Hindlimb muscle (tissue), 1 donor: ENCODE data around the gene PPP1R9A. TPM values are rescaled to one million over a fixed set of nuclear protein-coding genes. Genes with fewer than 3 reads are reported as not detected.
"Not testable (repeated sequence)": the region's sequence is repeated elsewhere in the genome, so short reads cannot be mapped to it uniquely, and the experiment has no call there.

Experiments
- DNase-seq: peaks from one replicate; pipeline ENCODE4 v3.0.0-alpha.2; 2013
- polyA plus RNA-seq: library from polyadenylated mRNA; unstranded; fragments of 120-200 nt; gene quantifications from one replicate; pipeline ENCODE4 v1.2.1, GENCODE V29; 2013; ENCODE audit not compliant: insufficient read length

PPP1R9A gene
- polyA plus RNA-seq, 1 donor = 28.7 TPM

- no peak for DNase-seq
Measured at GRCh38 chr7:94980418-94981142, 73.2 kb downstream of the PPP1R9A start.

- no peak for DNase-seq
Measured at GRCh38 chr7:94995921-94996320, 88.5 kb downstream of the PPP1R9A start.

- no peak for DNase-seq
Measured at GRCh38 chr7:94996369-94996768, 89.0 kb downstream of the PPP1R9A start.

GRCh38 chr7:94997547-94997946, 90.2 kb downstream of the PPP1R9A start:
- DNase-seq = peak; percentile 69

GRCh38 chr7:94998266-94999068, 91.1 kb downstream of the PPP1R9A start:
- no peak for DNase-seq

GRCh38 chr7:94999069-94999351, 91.6 kb downstream of the PPP1R9A start:
- DNase-seq = no peak

- DNase-seq = not testable (repeated sequence)
Measured at GRCh38 chr7:94999601-95000000, 92.2 kb downstream of the PPP1R9A start.

- DNase-seq = no peak
Measured at GRCh38 chr7:95001258-95001657, 93.9 kb downstream of the PPP1R9A start.

GRCh38 chr7:95001815-95002561, 94.6 kb downstream of the PPP1R9A start:
- no peak for DNase-seq

GRCh38 chr7:95002775-95003174, 95.4 kb downstream of the PPP1R9A start:
- DNase-seq = no peak

GRCh38 chr7:95004618-95005247, 97.3 kb downstream of the PPP1R9A start:
- DNase-seq = no peak

GRCh38 chr7:95006010-95006409, 98.6 kb downstream of the PPP1R9A start:
- DNase-seq = no peak

- not testable (repeated sequence) for DNase-seq
Measured at GRCh38 chr7:95008773-95009172, 101.4 kb downstream of the PPP1R9A start.

- DNase-seq = no peak
Measured at GRCh38 chr7:95011146-95011928, 103.9 kb downstream of the PPP1R9A start.

- no peak for DNase-seq
Measured at GRCh38 chr7:95011995-95012394, 104.6 kb downstream of the PPP1R9A start.

GRCh38 chr7:95018021-95018420, 110.6 kb downstream of the PPP1R9A start:
- no peak for DNase-seq

GRCh38 chr7:95026018-95026417, 118.6 kb downstream of the PPP1R9A start:
- DNase-seq = no peak

GRCh38 chr7:95026421-95027072, 119.2 kb downstream of the PPP1R9A start:
- DNase-seq = no peak

- no peak for DNase-seq
Measured at GRCh38 chr7:95027234-95027872, 120.0 kb downstream of the PPP1R9A start.

GRCh38 chr7:95028683-95029082, 121.3 kb downstream of the PPP1R9A start:
- DNase-seq = no peak

GRCh38 chr7:95035295-95035694, 127.9 kb downstream of the PPP1R9A start:
- peak; percentile 56 for DNase-seq
